Spleen (tissue), 11 donors: ENCODE results near the gene BCOR. TPM values are rescaled to one million over a fixed set of nuclear protein-coding genes. Genes with fewer than 3 reads are reported as not detected.

Experiments
- DNase-seq: peaks from one replicate; pipeline ENCODE4 v3.0.0-alpha.2; 2020
- H3K27ac ChIP-seq, 8 donors: fragments of 200-600 bp; sonication (generic) in 7 of 8; 1 replicate in 4 of 8; 2 replicates in 4 of 8; pipeline versions ENCODE4 v1.5.0 to v1.8.0; 2016 to 2021; ENCODE audit warnings: inconsistent platforms in 4 of 8, mild to moderate bottlenecking in 4 of 8, moderate library complexity in 1 of 8
- H3K27me3 ChIP-seq, 7 donors: fragments of 200-600 bp; sonication (generic) in 6 of 7; replicated peaks in 1 of 7; 1 replicate in 4 of 7; 2 replicates in 3 of 7; pipeline versions ENCODE4 v1.5.0 to v1.8.0; 2016 to 2021; ENCODE audit warnings: inconsistent platforms in 3 of 7, mild to moderate bottlenecking in 1 of 7
- H3K36me3 ChIP-seq, 6 donors: fragments of 200-600 bp; sonication (generic) in 5 of 6; 1 replicate in 4 of 6; 2 replicates in 2 of 6; pipeline versions ENCODE4 v1.5.0 to v1.8.0; 2016 to 2021; ENCODE audit warnings: inconsistent platforms in 2 of 6
- H3K4me1 ChIP-seq, 6 donors: fragments of 200-600 bp; sonication (generic) in 5 of 6; 1 replicate in 3 of 6; 2 replicates in 3 of 6; pipeline versions ENCODE4 v1.5.0 to v1.8.0; 2016 to 2021; ENCODE audit warnings: inconsistent platforms in 3 of 6
- H3K4me3 ChIP-seq, 8 donors: fragments of 200-600 bp; sonication (generic) in 7 of 8; 1 replicate in 4 of 8; 2 replicates in 4 of 8; pipeline versions ENCODE4 v1.5.0 to v1.8.0; 2016 to 2021; ENCODE audit warnings: inconsistent platforms in 4 of 8, mild to moderate bottlenecking in 4 of 8, moderate library complexity in 2 of 8
- H3K9me3 ChIP-seq, 8 donors: fragments of 200-600 bp; sonication (generic) in 7 of 8; 1 replicate in 4 of 8; 2 replicates in 4 of 8; pipeline versions ENCODE4 v1.5.0 to v1.8.0; 2016 to 2021; ENCODE audit warnings: inconsistent platforms in 4 of 8
- CTCF ChIP-seq, 11 experiments: fragments of 200-600 bp in 7 of 11; fragments of 450-650 bp in 4 of 11; sonication (generic) in 4 of 11; IDR thresholded peaks in 8 of 11; conservative IDR thresholded peaks in 3 of 11; 1 replicate in 7 of 11; 2 replicates in 4 of 11; pipeline versions ENCODE4 v1.4.0 to v1.8.0; 2016 to 2021; ENCODE audit warnings: antibody characterized with exemption in 11 of 11, inconsistent platforms in 4 of 11, mild to moderate bottlenecking in 1 of 11
- POLR2A ChIP-seq, 3 donors: fragments of 450-650 bp; IDR thresholded peaks; one replicate each; pipeline ENCODE4 v1.5.1; 2017; ENCODE audit warnings: antibody characterized with exemption in 3 of 3, mild to moderate bottlenecking in 1 of 3
- POLR2AphosphoS5 ChIP-seq, 3 donors: sonication (generic); formaldehyde crosslinking; IDR thresholded peaks; one replicate each; pipeline ENCODE4 v1.5.1; 2017; ENCODE audit warnings: antibody characterized with exemption in 3 of 3
- WGBS, 5 donors: extraction: QIAGEN DNeasy Blood & Tissue Kit in 3 of 5; methylation state at CpG; one replicate each; pipeline versions ENCODE4 v1.1.5 to v1.1.7; 2013 to 2018; 5-methylcytosine and 5-hydroxymethylcytosine counted together
- intact Hi-C: fragments of 100-400 bp; cut with DNase I; formaldehyde crosslinking; loops from one replicate; pipeline ENCODE4 v1.15.0; 2023; ENCODE audit warnings: low total_unique reads
- polyA plus RNA-seq, 3 donors: library from polyadenylated mRNA; stranded (reverse); fragments of 200-250 nt; gene quantifications; one replicate each; pipeline ENCODE4 v1.2.1, GENCODE V29; 2013
- total RNA-seq, 7 donors: library from RNA; depleted of rRNA in 3 of 7; stranded (reverse); fragments of >200 nt in 3 of 7; fragmentation: NEBNext Ultra II Directional in 4 of 7; extraction: Animal tissue kit (Norgen Biotek cat#: 25700) in 4 of 7; gene quantifications; one replicate each; pipeline versions ENCODE4 v1.1.0 to v1.2.1, GENCODE V29; 2016 to 2021
- donor health status: healthy with polysubstance abuse.
- donor health status: DM: no; HTN: no; CAD: no; lungs with moderate emphysema.
- donor health status: DM: no; HTN: no; CAD: no.
- donor health status: Bipolar disorder and iron deficiency.
- donor health status: healthy.
- donor health status: DM: no; HTN: no; CAD: no.
- donor health status: DM: yes; HTN: yes; CAD: no.

Gene BCOR
- total and polyA plus RNA-seq, 10 donors, result 8.3 to 38.6 (median 29.0) TPM

GRCh38 chrX:40037367-40037766 is 60.4 kb downstream of the BCOR start:
- Histone ChIP-seq H3K4me3 (no peak overlapping the region), H3K27me3 (no peaks in the 10 kb centered on the region), H3K36me3 (no peaks in the 10 kb centered on the region), H3K9me3 (peaks cover 0 to 13% (median 3%) of the 10 kb centered on the region in 8 donors), H3K4me1 (peaks cover 0 to 21% (median 12%) of the 10 kb centered on the region in 6 donors), H3K27ac (no peak overlapping the region)
- TF ChIP-seq POLR2AphosphoS5 (IDR thresholded peaks at IDR 0.05), result no peak
- TF ChIP-seq POLR2A (IDR thresholded peaks at IDR 0.05), result no peak
- no peak for TF ChIP-seq CTCF (IDR thresholded peaks at IDR 0.05 in 8 of 11, conservative IDR thresholded peaks at IDR 0.05 in 3 of 11)
- intact Hi-C loops, result no loop called here
- DNase-seq, result no peak

GRCh38 chrX:40035726-40036125 is 62.0 kb downstream of the BCOR start:
- Histone ChIP-seq H3K27ac (no peak overlapping the region), H3K4me3 (no peak overlapping the region), H3K27me3 (no peaks in the 10 kb centered on the region), H3K36me3 (no peaks in the 10 kb centered on the region), H3K9me3 (peaks cover 0 to 13% (median 3%) of the 10 kb centered on the region in 8 donors), H3K4me1 (peaks cover 0 to 8% (median 5%) of the 10 kb centered on the region in 6 donors)
- 74 to 95% (median 80%) methylated on average over 3 to 5 of the region's 5 CpGs for WGBS, 5 donors
- intact Hi-C loops, result no loop called here
- DNase-seq, result no peak
- TF ChIP-seq POLR2A (IDR thresholded peaks at IDR 0.05), result no peak

- 88 to 98% (median 92%) methylated on average over 5 of the region's 5 CpGs for WGBS, 5 donors
- no peaks in the 10 kb centered on the region for H3K36me3 ChIP-seq
These were observed 65.8 kb downstream of the BCOR start for GRCh38 chrX:40031911-40032310.

GRCh38 chrX:40030205-40030604 is 67.6 kb downstream of the BCOR start:
- no peak for DNase-seq
- H3K36me3 ChIP-seq, result no peaks in the 10 kb centered on the region
- H3K27ac ChIP-seq, result no peak overlapping the region
- TF ChIP-seq CTCF (IDR thresholded peaks at IDR 0.05 in 8 of 11, conservative IDR thresholded peaks at IDR 0.05 in 3 of 11) (no peak), POLR2AphosphoS5 (IDR thresholded peaks at IDR 0.05) (no peak), POLR2A (IDR thresholded peaks at IDR 0.05) (no peak)
- intact Hi-C loops, result no loop called here
- no peaks in the 10 kb centered on the region for H3K27me3 ChIP-seq
- H3K4me3 ChIP-seq, result no peak overlapping the region
- WGBS, 5 donors, result 69 to 95% (median 88%) methylated on average over 1 to 3 of the region's 3 CpGs
- no peaks in the 10 kb centered on the region for H3K4me1 ChIP-seq
- no peaks in the 10 kb centered on the region for H3K9me3 ChIP-seq

More at GRCh38 chrX:40031911-40032310, 65.8 kb downstream of the BCOR start:
- H3K4me3 ChIP-seq, result no peak overlapping the region
- no peaks in the 10 kb centered on the region for H3K27me3 ChIP-seq
- no peaks in the 10 kb centered on the region for H3K4me1 ChIP-seq
- H3K27ac ChIP-seq, result no peak overlapping the region
- intact Hi-C loops, result no loop called here
- TF ChIP-seq POLR2A (IDR thresholded peaks at IDR 0.05), result no peak
- TF ChIP-seq POLR2AphosphoS5 (IDR thresholded peaks at IDR 0.05), result no peak
- no peak for TF ChIP-seq CTCF (IDR thresholded peaks at IDR 0.05 in 8 of 11, conservative IDR thresholded peaks at IDR 0.05 in 3 of 11)
- no peak for DNase-seq
- peaks cover 0 to under 1% (median 0%) of the 10 kb centered on the region in 8 donors for H3K9me3 ChIP-seq

GRCh38 chrX:40022421-40022820 is 75.3 kb downstream of the BCOR start:
- no peak overlapping the region for H3K4me3 ChIP-seq
- peaks cover 0 to 8% (median 0%) of the 10 kb centered on the region in 8 donors for H3K9me3 ChIP-seq
- H3K4me1 ChIP-seq, result peaks cover 0 to 5% (median 0%) of the 10 kb centered on the region in 6 donors
- no peak for TF ChIP-seq CTCF (IDR thresholded peaks at IDR 0.05 in 8 of 11, conservative IDR thresholded peaks at IDR 0.05 in 3 of 11)
- no peak for TF ChIP-seq POLR2A (IDR thresholded peaks at IDR 0.05)
- no peak for TF ChIP-seq POLR2AphosphoS5 (IDR thresholded peaks at IDR 0.05)
- no peak overlapping the region for H3K27ac ChIP-seq
- no peaks in the 10 kb centered on the region for H3K27me3 ChIP-seq
- intact Hi-C loops, result no loop called here
- no peak for DNase-seq
- no peaks in the 10 kb centered on the region for H3K36me3 ChIP-seq
- 40 to 46% (median 45%) methylated on average over 3 of the region's 3 CpGs for WGBS, 5 donors
